ENCODE data around the gene MRPS35. TPM values are rescaled to one million over a fixed set of nuclear protein-coding genes. Genes with fewer than 3 reads are reported as not detected.
"Not testable (repeated sequence)": the region's sequence is repeated elsewhere in the genome, so short reads cannot be mapped to it uniquely, and the experiment has no call there.

The MRPS35 gene
- total RNA-seq, 1 experiment from 2014 or later = 64.6 TPM

DNA sequence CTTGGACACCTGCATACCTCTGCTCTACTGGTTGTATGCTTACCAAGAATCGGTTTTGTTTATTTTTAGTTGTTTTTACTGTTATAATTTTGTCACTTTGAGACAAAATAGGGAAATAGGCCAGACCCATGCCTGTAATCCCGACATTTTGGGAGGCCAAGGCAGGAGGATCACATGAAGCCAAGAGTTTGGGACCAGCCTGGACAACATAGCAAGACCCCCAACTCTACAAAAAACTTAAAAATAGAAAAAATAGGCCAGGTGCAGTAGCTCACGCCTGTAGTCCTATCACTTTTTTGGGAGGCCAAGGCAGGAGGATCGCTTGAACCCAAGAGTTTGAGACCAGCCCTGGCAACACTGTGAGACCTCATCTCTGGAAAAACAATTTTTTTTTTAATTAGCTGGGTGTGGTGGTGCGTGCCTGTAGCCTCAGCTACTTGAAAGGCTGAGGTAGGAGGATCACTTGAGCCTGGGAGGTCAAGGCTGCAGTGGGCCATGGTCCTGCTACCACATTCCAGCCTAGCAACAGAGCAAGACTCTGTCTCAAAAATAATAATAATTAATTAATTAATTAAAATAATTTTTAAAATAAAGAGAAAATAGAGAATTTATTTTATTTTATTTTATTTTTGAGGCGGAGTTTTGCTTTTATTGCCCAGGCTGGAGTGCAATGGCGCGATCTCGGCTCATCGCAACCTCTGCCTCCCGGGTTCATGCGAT is 1.3 kb upstream of the MRPS35 start:
- no peak for DNase-seq (ENCODE audit: low read depth)

GRCh38 chr12:27709932-27710591 is 570 bp upstream of the MRPS35 start:
- peak; percentile 51 for DNase-seq (ENCODE audit: low read depth)

- DNase-seq (ENCODE audit: low read depth) = no peak
Measured at GRCh38 chr12:27711317-27711682, 668 bp downstream of the MRPS35 start.

GRCh38 chr12:27711967-27712366 is 1.3 kb downstream of the MRPS35 start:
- no peak for DNase-seq (ENCODE audit: low read depth)

GRCh38 chr12:27723212-27723611 is 12.6 kb downstream of the MRPS35 start:
- no peak for DNase-seq (ENCODE audit: low read depth)

DNA sequence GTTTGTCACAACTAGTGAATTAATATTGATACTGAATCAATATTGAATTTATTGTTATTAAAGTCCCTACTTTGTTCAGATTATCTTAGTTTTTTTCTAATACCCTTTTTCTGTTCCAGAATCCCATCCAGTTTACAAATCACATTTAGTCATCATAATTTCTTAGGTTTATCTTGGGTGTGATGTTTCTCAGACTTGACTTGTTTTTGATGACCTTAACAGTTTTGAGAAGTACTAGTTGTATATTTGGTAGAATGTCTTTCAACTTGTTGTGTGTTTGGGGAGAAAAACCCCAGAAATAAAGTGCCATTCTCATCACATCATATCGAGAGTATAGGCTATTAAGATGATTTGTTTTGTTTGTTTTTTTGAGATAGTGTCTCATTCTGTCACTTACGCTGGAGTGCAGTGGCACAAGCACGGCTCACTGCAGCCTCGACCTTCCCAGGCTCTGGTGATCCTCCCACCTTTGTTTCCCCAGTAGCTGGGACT is 19.5 kb downstream of the MRPS35 start:
- no peak for DNase-seq (ENCODE audit: low read depth)

DNA sequence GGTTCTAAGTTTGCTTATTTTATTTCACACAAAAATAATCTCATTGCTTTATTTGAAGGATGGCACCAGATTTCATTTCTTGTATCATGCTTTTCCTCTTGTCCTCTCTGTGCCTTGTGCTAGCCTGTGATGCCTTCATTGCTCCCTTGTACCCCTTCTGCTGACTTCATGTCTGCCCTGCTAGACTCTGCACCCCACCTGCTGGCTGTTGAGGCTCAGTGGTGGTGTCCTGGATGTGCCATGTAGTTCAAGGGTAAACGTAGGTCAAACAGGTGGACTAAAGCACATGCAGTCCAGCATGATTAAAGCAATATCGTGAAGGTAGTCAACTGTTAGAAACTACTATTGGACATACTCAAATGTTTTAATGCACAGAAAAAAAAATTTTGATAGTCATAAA is 21.6 kb downstream of the MRPS35 start:
- no peak for DNase-seq (ENCODE audit: low read depth)

DNA sequence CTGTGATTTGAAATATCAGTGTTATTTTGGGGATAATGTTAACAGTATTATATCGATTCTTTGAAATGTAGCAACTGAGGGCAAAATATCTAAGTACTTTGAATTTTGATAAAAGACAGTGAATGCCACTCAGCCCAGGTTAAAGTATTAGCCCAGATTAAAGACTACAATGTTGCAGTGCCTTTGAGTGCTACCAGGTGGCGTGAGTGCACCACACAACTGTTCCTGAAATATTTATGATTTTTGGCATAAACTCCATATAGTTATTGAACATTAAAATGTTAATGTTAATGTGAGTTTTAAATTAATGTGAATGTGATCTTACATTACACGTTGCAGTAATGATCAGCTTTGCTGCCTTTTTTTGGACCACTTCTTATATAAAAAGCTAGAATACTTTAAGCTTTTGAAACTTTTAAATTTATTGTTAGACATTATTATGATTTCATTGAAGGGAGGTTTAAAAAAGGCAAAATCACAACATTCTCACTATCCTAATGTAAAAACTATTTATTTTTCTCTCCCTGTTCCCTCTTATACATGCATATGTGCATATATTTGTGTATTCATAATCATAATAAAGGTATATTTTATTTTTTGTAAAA is 22.5 kb downstream of the MRPS35 start:
- DNase-seq (ENCODE audit: low read depth) = peak; percentile 29

DNA sequence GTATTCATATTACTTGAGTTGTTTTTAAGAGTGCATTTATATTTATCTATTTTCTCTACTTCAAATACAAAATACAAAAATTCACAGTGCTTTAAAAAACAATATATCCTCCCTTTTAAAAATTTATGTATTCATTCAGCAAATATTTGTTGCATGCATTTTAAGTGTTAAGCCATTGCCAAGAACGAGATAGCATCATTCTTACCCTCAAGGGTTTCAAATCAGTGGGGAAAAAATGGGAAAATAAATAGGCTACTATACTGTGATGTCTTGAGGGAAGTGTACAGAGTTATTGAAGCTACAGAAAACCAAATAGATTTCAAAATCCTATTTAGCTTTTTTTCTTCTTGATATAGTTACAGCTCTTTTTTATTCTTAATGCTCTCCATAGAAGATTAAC is 23.2 kb downstream of the MRPS35 start:
- DNase-seq (ENCODE audit: low read depth) = no peak

- not testable (repeated sequence) for DNase-seq (ENCODE audit: low read depth)
Measured at GRCh38 chr12:27734321-27734720, 23.7 kb downstream of the MRPS35 start.

GRCh38 chr12:27743601-27744000 is 33.0 kb downstream of the MRPS35 start:
- DNase-seq (ENCODE audit: low read depth) = no peak

DNA sequence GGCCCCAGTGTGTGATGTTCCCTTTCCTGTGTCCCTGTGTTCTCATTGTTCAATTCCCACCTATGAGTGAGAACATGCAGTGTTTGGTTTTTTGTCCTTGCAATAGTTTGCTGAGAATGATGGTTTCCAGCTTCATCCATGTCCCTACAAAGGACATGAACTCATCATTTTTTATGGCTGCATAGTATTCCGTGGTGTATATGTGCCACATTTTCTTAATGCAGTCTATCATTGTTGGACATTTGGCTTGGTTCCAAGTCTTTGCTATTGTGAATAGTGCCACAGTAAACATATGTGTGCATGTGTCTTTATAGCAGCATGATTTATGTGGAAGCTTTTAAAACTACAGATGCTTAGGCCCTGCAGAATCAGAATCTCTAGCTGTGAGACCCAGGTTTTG is 35.1 kb downstream of the MRPS35 start:
- not testable (repeated sequence) for DNase-seq (ENCODE audit: low read depth)

GRCh38 chr12:27747111-27747820 is 36.6 kb downstream of the MRPS35 start:
- DNase-seq (ENCODE audit: low read depth) = no peak

- no peak for DNase-seq (ENCODE audit: low read depth)
Measured at GRCh38 chr12:27751386-27752047, 40.9 kb downstream of the MRPS35 start.

DNA sequence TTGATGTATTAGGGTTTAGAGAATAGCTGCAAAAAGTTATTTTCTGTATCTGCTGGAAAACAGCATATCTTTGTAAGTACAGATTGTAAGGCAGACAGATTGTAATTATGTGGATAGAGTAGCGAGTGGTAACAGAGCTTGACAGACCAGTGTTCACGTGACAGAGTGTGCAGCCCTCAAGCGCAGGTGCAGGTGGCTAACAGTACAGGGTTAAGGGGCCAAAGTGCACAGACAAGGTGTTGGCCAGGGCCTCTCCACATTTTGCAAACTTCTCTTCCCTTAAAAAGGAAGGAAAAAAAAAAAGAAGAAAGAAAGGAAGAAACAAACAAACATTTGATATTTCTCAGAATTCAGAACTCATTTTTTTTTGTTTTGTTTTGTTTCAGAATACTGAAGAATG is 44.2 kb downstream of the MRPS35 start:
- DNase-seq (ENCODE audit: low read depth) = no peak

- no peak for DNase-seq (ENCODE audit: low read depth)
Measured at GRCh38 chr12:27756670-27757195, 46.1 kb downstream of the MRPS35 start.

DNA sequence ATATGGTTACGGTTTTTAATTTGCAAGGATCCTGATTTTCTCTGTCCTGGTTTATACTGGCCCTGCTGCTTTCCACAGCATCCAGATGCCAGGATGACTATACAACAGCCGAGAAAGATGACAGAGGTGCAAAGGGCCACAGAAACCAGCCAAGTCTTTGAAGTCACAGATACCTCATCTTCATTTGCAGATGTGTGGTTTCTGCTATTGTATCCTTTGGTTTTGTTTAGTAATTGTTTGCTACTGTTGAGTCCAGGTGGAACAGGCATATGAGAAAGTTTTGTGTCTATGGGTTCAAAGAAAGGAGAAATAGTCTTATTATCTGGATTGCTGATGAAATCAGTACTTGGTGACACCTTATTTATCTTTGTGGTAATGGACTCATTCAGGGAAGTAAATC is 52.1 kb downstream of the MRPS35 start:
- no peak for DNase-seq (ENCODE audit: low read depth)

DNA sequence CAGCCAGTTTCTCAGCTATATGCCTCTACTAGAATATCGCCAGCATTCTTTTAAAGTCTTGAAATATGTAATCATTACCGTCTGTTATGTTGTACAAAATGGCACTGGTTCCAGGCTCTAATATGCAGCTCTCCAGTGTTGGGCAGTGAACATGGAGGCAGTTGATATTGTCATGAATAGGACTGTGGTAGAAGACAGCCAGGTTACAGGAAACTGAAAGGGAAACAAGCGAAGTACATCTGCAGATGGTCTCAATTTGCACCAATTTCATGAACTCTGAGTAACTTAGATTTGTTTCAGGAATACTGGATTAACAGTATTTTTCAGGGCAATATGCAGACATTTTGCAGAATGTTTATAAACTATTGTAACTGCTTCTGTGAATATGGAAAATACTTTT is 56.0 kb downstream of the MRPS35 start:
- DNase-seq (ENCODE audit: low read depth) = no peak

- no peak for DNase-seq (ENCODE audit: low read depth)
Measured at GRCh38 chr12:27769142-27769673, 58.6 kb downstream of the MRPS35 start.

DNA sequence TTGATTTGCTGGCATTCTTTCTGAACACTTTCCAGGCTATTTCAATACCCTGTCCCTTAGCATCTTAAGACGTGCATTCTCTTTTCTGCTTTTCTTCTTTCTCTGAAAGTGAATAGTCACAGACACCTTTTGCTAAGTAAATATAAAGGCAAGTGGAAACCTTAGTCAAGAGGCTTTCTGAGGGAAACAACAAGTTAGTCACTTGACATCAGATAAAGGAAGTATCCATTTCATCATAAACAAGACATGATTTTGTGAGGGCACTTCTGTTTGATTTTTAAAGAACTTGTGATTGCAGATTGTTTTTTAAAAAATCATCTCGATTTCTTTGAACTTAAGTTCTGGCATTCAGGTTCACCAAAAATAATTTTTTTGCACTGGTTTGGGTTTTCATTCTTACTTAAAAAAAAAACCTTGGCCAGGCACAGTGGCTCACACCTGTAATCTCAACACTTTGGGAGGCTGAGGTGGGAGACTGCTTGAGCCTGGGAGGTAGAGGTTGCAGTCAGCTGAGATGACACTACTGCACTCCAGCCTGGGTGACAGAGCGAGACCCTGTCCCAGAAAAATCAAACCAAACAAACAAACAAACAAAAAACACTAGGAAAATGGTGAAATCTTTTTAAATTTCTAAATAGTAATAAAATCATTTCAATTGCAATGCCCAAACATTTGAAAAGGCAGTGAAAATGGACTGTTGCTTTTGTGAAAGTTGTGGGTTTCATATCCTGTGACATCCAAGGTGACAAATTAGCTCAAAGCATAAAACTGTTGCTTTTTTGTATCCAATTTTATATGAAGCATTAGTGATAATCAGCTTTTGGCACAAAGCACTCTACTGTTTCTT is 61.1 kb downstream of the MRPS35 start:
- no peak for DNase-seq (ENCODE audit: low read depth)

Data from LHCN-M2 (cell line).